Right cardiac atrium (tissue), 5 donors: ENCODE results near the gene TAAR5. TPM values are rescaled to one million over a fixed set of nuclear protein-coding genes. Genes with fewer than 3 reads are reported as not detected.
"Not testable (repeated sequence)": the region's sequence is repeated elsewhere in the genome, so short reads cannot be mapped to it uniquely, and the experiment has no call there.

Experiments
- ATAC-seq, 2 donors: fragments of 200-7000 bp; cut with Tn5 transposase; one replicate each; pipeline versions ENCODE4 v1.8.0 to v1.9.1; 2020; ENCODE audit warnings: moderate library complexity in 2 of 2, mild to moderate bottlenecking in 1 of 2
- DNase-seq, 3 donors: peaks; one replicate each; pipeline ENCODE4 v3.0.0-alpha.2; 2020
- H3K27ac ChIP-seq: one replicate; pipeline ENCODE4 v1.5.1; 2013; ENCODE audit warnings: mild to moderate bottlenecking, low read length, control low read depth, moderate library complexity
- H3K27me3 ChIP-seq: one replicate; pipeline ENCODE4 v1.6.1; 2013; ENCODE audit not compliant: control insufficient read depth, insufficient read depth
- H3K4me1 ChIP-seq: one replicate; pipeline ENCODE4 v1.6.1; 2013; ENCODE audit warnings: low read length; ENCODE audit not compliant: control insufficient read depth, insufficient read depth
- H3K4me3 ChIP-seq: one replicate; pipeline ENCODE4 v1.5.1; 2013; ENCODE audit warnings: low read length, control low read depth
- H3K9me3 ChIP-seq: one replicate; pipeline ENCODE4 v1.6.1; 2013; ENCODE audit warnings: low read length; ENCODE audit not compliant: control insufficient read depth
- WGBS: extraction: QIAGEN DNeasy Blood & Tissue Kit; methylation state at CpG from one replicate; pipeline ENCODE4 v1.1.7; 2013; 5-methylcytosine and 5-hydroxymethylcytosine counted together
- intact Hi-C, 4 donors: fragments of 100-400 bp; cut with DNase I; formaldehyde crosslinking; loops; one replicate each; pipeline versions ENCODE4 v1.11.0 to v1.14.0; 2022 to 2023
- long read RNA-seq, 4 donors: library from polyadenylated mRNA; unstranded; transcript quantifications; one replicate each; pipeline ENCODE4 v2.0.0, GENCODE V29; 2020 to 2021
- polyA plus RNA-seq: library from polyadenylated mRNA; stranded (reverse); fragments of 200-250 nt; gene quantifications from one replicate; pipeline ENCODE4 v1.2.3, GENCODE V29; 2013
- total RNA-seq, 4 donors: library from RNA; stranded (reverse); fragmentation: NEBNext Ultra II Directional; extraction: Animal tissue kit (Norgen Biotek cat#: 25700); gene quantifications; one replicate each; pipeline ENCODE4 v1.2.1, GENCODE V29; 2021
- donor health status: healthy with polysubstance abuse.
- donor health status: DM: no; HTN: yes; CAD: no.
- donor health status: DM: no; HTN: no; CAD: no.
- donor health status: DM: no; HTN: yes; CAD: no; lungs with severe emphysema.
- donor health status: DM: yes; HTN: yes; CAD: no.

The TAAR5 gene
- total RNA-seq (not detected), polyA plus RNA-seq (not detected)
- long read RNA-seq, donor 1 = 0 reads
- long read RNA-seq, donor 2 = 0 reads
- long read RNA-seq, donor 3 = 0 reads
- long read RNA-seq, donor 4 = 0 reads

GRCh38 chr6:132589454-132589853 is at the start of gene TAAR5:
TAAR5 (minus strand) TSS chr6:132589741; CDS start chr6:132589686, 55 bp downstream.
- Histone ChIP-seq H3K4me1 (no peaks in the 10 kb centered on the region), H3K9me3 (no peaks in the 10 kb centered on the region), H3K27me3 (no peaks in the 10 kb centered on the region), H3K27ac (no peak within 1 kb of the TSS), H3K4me3 (no peak within 1 kb of the TSS)
- ATAC-seq (no peak), DNase-seq (no peak)
- 72% methylated on average over 5 of the region's 5 CpGs for WGBS
- intact Hi-C loops = no loop called here

- H3K27me3 ChIP-seq, ATAC-seq, H3K4me3 ChIP-seq, intact Hi-C loops, DNase-seq, H3K4me1 ChIP-seq, H3K27ac ChIP-seq, H3K9me3 ChIP-seq: not testable (repeated sequence)
- WGBS = 88% methylated on average over 1 of the region's 1 CpG
Measured at GRCh38 chr6:132637135-132637534, 47.6 kb upstream of the TAAR5 start.

GRCh38 chr6:132635906-132636305 is 46.4 kb upstream of the TAAR5 start:
- intact Hi-C loops = not testable (repeated sequence)

GRCh38 chr6:132635288-132635687 is 45.7 kb upstream of the TAAR5 start:
- H3K27me3 ChIP-seq, intact Hi-C loops, H3K4me1 ChIP-seq, H3K27ac ChIP-seq, ATAC-seq, DNase-seq, H3K4me3 ChIP-seq, H3K9me3 ChIP-seq: not testable (repeated sequence)
- WGBS = 42% methylated on average over 3 of the region's 3 CpGs

More at GRCh38 chr6:132635906-132636305, 46.4 kb upstream of the TAAR5 start:
- not testable (repeated sequence) for H3K4me1 ChIP-seq, DNase-seq, H3K27me3 ChIP-seq, H3K9me3 ChIP-seq, H3K27ac ChIP-seq, H3K4me3 ChIP-seq, ATAC-seq
- 80% methylated on average over 3 of the region's 3 CpGs for WGBS

- intact Hi-C loops = no loop called here
- Histone ChIP-seq H3K27ac (no peak overlapping the region), H3K27me3 (no peaks in the 10 kb centered on the region), H3K4me3 (no peak overlapping the region), H3K9me3 (no peaks in the 10 kb centered on the region), H3K4me1 (no peaks in the 10 kb centered on the region)
- no peak for ATAC-seq
- 68% methylated on average over 4 of the region's 4 CpGs for WGBS
- DNase-seq = no peak
Measured at GRCh38 chr6:132634796-132635195, 45.3 kb upstream of the TAAR5 start.

- Histone ChIP-seq H3K27ac (no peak overlapping the region), H3K27me3 (no peaks in the 10 kb centered on the region), H3K4me1 (no peaks in the 10 kb centered on the region), H3K4me3 (no peak overlapping the region), H3K9me3 (no peaks in the 10 kb centered on the region)
- WGBS = 67% methylated on average over 2 of the region's 2 CpGs
- ATAC-seq = no peak
- DNase-seq = no peak
- intact Hi-C loops = no loop called here
Measured at GRCh38 chr6:132633362-132633761, 43.8 kb upstream of the TAAR5 start.

- WGBS = 95% methylated on average over 6 of the region's 6 CpGs
- Histone ChIP-seq H3K4me1 (no peaks in the 10 kb centered on the region), H3K27me3 (no peaks in the 10 kb centered on the region), H3K27ac (no peak within 1 kb of the TSS), H3K4me3 (no peak within 1 kb of the TSS), H3K9me3 (no peaks in the 10 kb centered on the region)
- ATAC-seq (no peak), DNase-seq (no peak)
- intact Hi-C loops = no loop called here
Measured at GRCh38 chr6:132624175-132624574, 34.6 kb upstream of the TAAR5 start, which contains the start of gene TAAR2. TAAR2 (minus strand) TSS chr6:132624275; CDS start chr6:132624275, 0 bp downstream.

- Histone ChIP-seq H3K4me1 (no peaks in the 10 kb centered on the region), H3K9me3 (no peaks in the 10 kb centered on the region), H3K27me3 (no peaks in the 10 kb centered on the region), H3K4me3 (no peak overlapping the region), H3K27ac (no peak overlapping the region)
- intact Hi-C loops = no loop called here
- ATAC-seq (no peak), DNase-seq (no peak)
- WGBS = 59% methylated on average over 6 of the region's 6 CpGs
Measured at GRCh38 chr6:132623106-132623845, 33.7 kb upstream of the TAAR5 start.

GRCh38 chr6:132616677-132617076 is 27.1 kb upstream of the TAAR5 start:
- DNase-seq (no peak), ATAC-seq (no peak)
- Histone ChIP-seq H3K27ac (no peak overlapping the region), H3K4me1 (no peaks in the 10 kb centered on the region), H3K27me3 (peaks cover 3% of the 10 kb centered on the region), H3K4me3 (no peak overlapping the region), H3K9me3 (no peaks in the 10 kb centered on the region)
- 28% methylated on average over 1 of the region's 1 CpG for WGBS
- intact Hi-C loops = no loop called here

- no peaks in the 10 kb centered on the region for H3K9me3 ChIP-seq
- no peak overlapping the region for H3K27ac ChIP-seq
- ATAC-seq = no peak
- 83% methylated on average over 7 of the region's 7 CpGs for WGBS
- intact Hi-C loops = no loop called here
- H3K4me3 ChIP-seq = no peak overlapping the region
- peaks cover 3% of the 10 kb centered on the region for H3K27me3 ChIP-seq
- DNase-seq = no peak
- no peaks in the 10 kb centered on the region for H3K4me1 ChIP-seq
Measured at GRCh38 chr6:132614554-132614953, 25.0 kb upstream of the TAAR5 start.

GRCh38 chr6:132612449-132613108 is 23.0 kb upstream of the TAAR5 start:
- Histone ChIP-seq H3K9me3 (no peaks in the 10 kb centered on the region), H3K4me3 (no peak overlapping the region), H3K27ac (no peak overlapping the region), H3K4me1 (no peaks in the 10 kb centered on the region), H3K27me3 (peaks cover 3% of the 10 kb centered on the region)
- ATAC-seq = no peak
- no peak for DNase-seq
- intact Hi-C loops = no loop called here
- 53% methylated on average over 4 of the region's 4 CpGs for WGBS
